Mammary epithelial cell (primary cell): ENCODE measurements around the gene ADGRD1.

Source experiments
- EZH2 ChIP-seq: IDR thresholded peaks from 2 replicates; pipeline ENCODE4 v1.6.1; 2012; ENCODE audit warnings: low read length, inconsistent platforms, borderline replicate concordance
- TF ChIP-seq, protein P1 (sequence below), 2 donors: IDR thresholded peaks in 1 of 2; conservative IDR thresholded peaks in 1 of 2; 2 replicates each; pipeline ENCODE4 v1.5.1; 2011 to 2012; ENCODE audit warnings: inconsistent platforms in 2 of 2, low read length in 2 of 2, mild to moderate bottlenecking in 2 of 2, control low read depth in 1 of 2, low read depth in 1 of 2; ENCODE audit not compliant: insufficient read depth in 1 of 2; ENCODE audit errors: extremely low read depth in 1 of 2

DNA sequence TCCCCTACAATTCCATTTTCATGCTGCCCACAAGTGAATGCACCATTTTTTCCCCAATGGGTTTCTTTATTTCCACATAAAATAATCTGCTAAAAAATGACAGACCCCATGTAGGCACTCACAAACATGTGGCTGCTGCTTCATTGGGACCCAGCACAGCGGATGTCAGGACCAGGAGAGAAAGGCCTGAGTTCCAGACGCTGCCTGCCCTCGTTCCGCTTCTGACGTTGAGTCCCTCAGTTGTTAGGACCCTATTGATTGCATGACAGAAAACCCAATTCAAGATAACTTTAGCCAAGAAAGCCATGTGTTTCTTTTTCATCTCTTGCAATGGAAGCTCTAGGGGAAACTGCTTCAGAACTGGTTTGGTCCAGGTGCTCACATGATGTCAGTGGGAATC lies 34.6 kb downstream of the ADGRD1 start:
- TF ChIP-seq, protein P1, sequence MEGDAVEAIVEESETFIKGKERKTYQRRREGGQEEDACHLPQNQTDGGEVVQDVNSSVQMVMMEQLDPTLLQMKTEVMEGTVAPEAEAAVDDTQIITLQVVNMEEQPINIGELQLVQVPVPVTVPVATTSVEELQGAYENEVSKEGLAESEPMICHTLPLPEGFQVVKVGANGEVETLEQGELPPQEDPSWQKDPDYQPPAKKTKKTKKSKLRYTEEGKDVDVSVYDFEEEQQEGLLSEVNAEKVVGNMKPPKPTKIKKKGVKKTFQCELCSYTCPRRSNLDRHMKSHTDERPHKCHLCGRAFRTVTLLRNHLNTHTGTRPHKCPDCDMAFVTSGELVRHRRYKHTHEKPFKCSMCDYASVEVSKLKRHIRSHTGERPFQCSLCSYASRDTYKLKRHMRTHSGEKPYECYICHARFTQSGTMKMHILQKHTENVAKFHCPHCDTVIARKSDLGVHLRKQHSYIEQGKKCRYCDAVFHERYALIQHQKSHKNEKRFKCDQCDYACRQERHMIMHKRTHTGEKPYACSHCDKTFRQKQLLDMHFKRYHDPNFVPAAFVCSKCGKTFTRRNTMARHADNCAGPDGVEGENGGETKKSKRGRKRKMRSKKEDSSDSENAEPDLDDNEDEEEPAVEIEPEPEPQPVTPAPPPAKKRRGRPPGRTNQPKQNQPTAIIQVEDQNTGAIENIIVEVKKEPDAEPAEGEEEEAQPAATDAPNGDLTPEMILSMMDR (conservative IDR thresholded peaks at IDR 0.05 in 1 of 2, IDR thresholded peaks at IDR 0.05 in 1 of 2; ENCODE audit: extremely low read depth in 1 of 2, insufficient read depth in 1 of 2, low read depth in 1 of 2, low read length in 2 of 2), result no peak
- TF ChIP-seq EZH2, result no peak
